Fibroblast of lung (primary cell): ENCODE measurements around the gene CCDC112. TPM values are rescaled to one million over a fixed set of nuclear protein-coding genes. Genes with fewer than 3 reads are reported as not detected.

ENCODE experiments used
- DNase-seq, 2 donors: peaks; one replicate each; pipeline versions ENCODE4 v3.0.0 to v3.0.0-alpha.2; 2010; ENCODE audit warnings: low read depth in 2 of 2
- H2AFZ ChIP-seq: 2 replicates; pipeline ENCODE4 v1.5.1; 2012; ENCODE audit warnings: low read length, control low read depth, inconsistent platforms
- H3K27ac ChIP-seq: 2 replicates; pipeline ENCODE4 v1.5.1; 2011; ENCODE audit warnings: low read length, control low read depth; ENCODE audit not compliant: insufficient read depth
- H3K27me3 ChIP-seq: 2 replicates; pipeline ENCODE4 v1.5.1; 2011; ENCODE audit warnings: mild to moderate bottlenecking, low read length; ENCODE audit not compliant: control insufficient read depth, insufficient read depth
- H3K36me3 ChIP-seq: 2 replicates; pipeline ENCODE4 v1.5.1; 2011; ENCODE audit warnings: low read length; ENCODE audit not compliant: control insufficient read depth, insufficient read depth
- H3K4me1 ChIP-seq: 2 replicates; pipeline ENCODE4 v1.5.1; 2011; ENCODE audit warnings: low read length; ENCODE audit not compliant: control insufficient read depth, insufficient read depth; ENCODE audit errors: extremely low read depth
- H3K4me2 ChIP-seq: 2 replicates; pipeline ENCODE4 v1.5.1; 2011; ENCODE audit warnings: low read length, control low read depth; ENCODE audit not compliant: insufficient read depth; ENCODE audit errors: extremely low read depth
- H3K4me3 ChIP-seq, 4 experiments: fragments of 200-600 bp in 1 of 4; sonication (generic) in 1 of 4; replicated peaks in 1 of 4; 2 replicates each; pipeline ENCODE4 v1.5.1; 2011 to 2016; ENCODE audit warnings: low read length in 4 of 4, low read depth in 3 of 4, mild to moderate bottlenecking in 3 of 4, control low read depth in 2 of 4, inconsistent platforms in 1 of 4, mixed read lengths in 1 of 4; ENCODE audit not compliant: insufficient read depth in 1 of 4; ENCODE audit errors: control extremely low read depth in 1 of 4
- H3K79me2 ChIP-seq: 2 replicates; pipeline ENCODE4 v1.5.1; 2012; ENCODE audit warnings: mild to moderate bottlenecking, low read length, inconsistent platforms; ENCODE audit not compliant: control insufficient read depth, insufficient read depth
- H3K9ac ChIP-seq: 2 replicates; pipeline ENCODE4 v1.5.1; 2011; ENCODE audit warnings: mild to moderate bottlenecking, low read length, control low read depth; ENCODE audit not compliant: insufficient read depth
- H3K9me3 ChIP-seq: 2 replicates; pipeline ENCODE4 v1.5.1; 2012; ENCODE audit warnings: low read depth, low read length; ENCODE audit not compliant: control insufficient read depth, insufficient read depth
- H4K20me1 ChIP-seq: 2 replicates; pipeline ENCODE4 v1.5.1; 2011; ENCODE audit warnings: low read length; ENCODE audit not compliant: control insufficient read depth, insufficient read depth; ENCODE audit errors: extremely low read depth
- EZH2 ChIP-seq: IDR thresholded peaks from 2 replicates; pipeline ENCODE4 v1.5.1; 2012; ENCODE audit warnings: low read length, control low read depth, mild to moderate bottlenecking; ENCODE audit errors: missing control alignments
- polyA plus RNA-seq, 2 donors: library from polyadenylated mRNA; depleted of rRNA in 1 of 2; stranded (reverse) in 1 of 2; unstranded in 1 of 2; fragments of >200 nt; gene quantifications; 2 replicates each; pipeline ENCODE4 v1.2.1, GENCODE V29; 2011 to 2012; ENCODE audit warnings: missing spikeins in 1 of 2
- total RNA-seq: library from RNA; depleted of rRNA; stranded (reverse); fragments of >200 nt; gene quantifications from 2 replicates; pipeline ENCODE4 v1.2.1, GENCODE V29; 2014
- TF ChIP-seq, protein P1 (sequence below), 2 donors: IDR thresholded peaks in 1 of 2; conservative IDR thresholded peaks in 1 of 2; 1 replicate in 1 of 2; 2 replicates in 1 of 2; pipeline ENCODE4 v1.5.1; 2011 to 2012; ENCODE audit warnings: low read length in 2 of 2, control low read depth in 1 of 2, inconsistent platforms in 1 of 2, low read depth in 1 of 2, mild to moderate bottlenecking in 1 of 2

CCDC112 gene
- total and polyA plus RNA-seq, 2 donors (not counting 1 experiment from before 2014, with no cell fraction given): 5.7 to 13.7 TPM

- H3K9me3 ChIP-seq: no peaks in the 10 kb centered on the region
- no peaks in the 10 kb centered on the region for H3K79me2 ChIP-seq
- H3K9ac ChIP-seq: no peak overlapping the region
- H3K4me2 ChIP-seq: no peak overlapping the region
- no peak overlapping the region for H2AFZ ChIP-seq
- no peak overlapping the region for H3K27ac ChIP-seq
- no peaks in the 10 kb centered on the region for H4K20me1 ChIP-seq
- H3K27me3 ChIP-seq: no peaks in the 10 kb centered on the region
- no peaks in the 10 kb centered on the region for H3K36me3 ChIP-seq
- no peak for DNase-seq
- no peak overlapping the region for H3K4me3 ChIP-seq
- TF ChIP-seq, protein P1, sequence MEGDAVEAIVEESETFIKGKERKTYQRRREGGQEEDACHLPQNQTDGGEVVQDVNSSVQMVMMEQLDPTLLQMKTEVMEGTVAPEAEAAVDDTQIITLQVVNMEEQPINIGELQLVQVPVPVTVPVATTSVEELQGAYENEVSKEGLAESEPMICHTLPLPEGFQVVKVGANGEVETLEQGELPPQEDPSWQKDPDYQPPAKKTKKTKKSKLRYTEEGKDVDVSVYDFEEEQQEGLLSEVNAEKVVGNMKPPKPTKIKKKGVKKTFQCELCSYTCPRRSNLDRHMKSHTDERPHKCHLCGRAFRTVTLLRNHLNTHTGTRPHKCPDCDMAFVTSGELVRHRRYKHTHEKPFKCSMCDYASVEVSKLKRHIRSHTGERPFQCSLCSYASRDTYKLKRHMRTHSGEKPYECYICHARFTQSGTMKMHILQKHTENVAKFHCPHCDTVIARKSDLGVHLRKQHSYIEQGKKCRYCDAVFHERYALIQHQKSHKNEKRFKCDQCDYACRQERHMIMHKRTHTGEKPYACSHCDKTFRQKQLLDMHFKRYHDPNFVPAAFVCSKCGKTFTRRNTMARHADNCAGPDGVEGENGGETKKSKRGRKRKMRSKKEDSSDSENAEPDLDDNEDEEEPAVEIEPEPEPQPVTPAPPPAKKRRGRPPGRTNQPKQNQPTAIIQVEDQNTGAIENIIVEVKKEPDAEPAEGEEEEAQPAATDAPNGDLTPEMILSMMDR (conservative IDR thresholded peaks at IDR 0.05 in 1 of 2, IDR thresholded peaks at IDR 0.05 in 1 of 2; ENCODE audit: low read depth in 1 of 2, low read length in 2 of 2): no peak
- no peak for TF ChIP-seq EZH2
- no peaks in the 10 kb centered on the region for H3K4me1 ChIP-seq
These were observed 38.8 kb upstream of the CCDC112 start for GRCh38 chr5:115335301-115335700.

GRCh38 chr5:115333164-115333563, 36.7 kb upstream of the CCDC112 start:
- H3K79me2 ChIP-seq: no peaks in the 10 kb centered on the region
- no peak overlapping the region for H3K4me3 ChIP-seq
- no peak overlapping the region for H3K27ac ChIP-seq
- no peak overlapping the region for H3K9ac ChIP-seq
- H3K4me1 ChIP-seq: no peaks in the 10 kb centered on the region
- TF ChIP-seq, protein P1 (conservative IDR thresholded peaks at IDR 0.05 in 1 of 2, IDR thresholded peaks at IDR 0.05 in 1 of 2; ENCODE audit: low read depth in 1 of 2, low read length in 2 of 2): no peak
- no peak for TF ChIP-seq EZH2
- H4K20me1 ChIP-seq: no peaks in the 10 kb centered on the region
- no peak overlapping the region for H2AFZ ChIP-seq
- H3K4me2 ChIP-seq: no peak overlapping the region
- no peaks in the 10 kb centered on the region for H3K27me3 ChIP-seq
- no peaks in the 10 kb centered on the region for H3K9me3 ChIP-seq
- peak; percentile 17 to 49 for DNase-seq
- H3K36me3 ChIP-seq: no peaks in the 10 kb centered on the region

GRCh38 chr5:115330830-115331229, 34.4 kb upstream of the CCDC112 start:
- H3K4me2 ChIP-seq: no peak overlapping the region
- H3K4me3 ChIP-seq: no peak overlapping the region
- H2AFZ ChIP-seq: no peak overlapping the region
- H4K20me1 ChIP-seq: no peaks in the 10 kb centered on the region
- no peaks in the 10 kb centered on the region for H3K79me2 ChIP-seq
- TF ChIP-seq EZH2: no peak
- TF ChIP-seq, protein P1 (conservative IDR thresholded peaks at IDR 0.05 in 1 of 2, IDR thresholded peaks at IDR 0.05 in 1 of 2; ENCODE audit: low read depth in 1 of 2, low read length in 2 of 2): no peak
- H3K27me3 ChIP-seq: no peaks in the 10 kb centered on the region
- no peaks in the 10 kb centered on the region for H3K9me3 ChIP-seq
- no peak for DNase-seq
- H3K27ac ChIP-seq: no peak overlapping the region
- no peak overlapping the region for H3K9ac ChIP-seq
- H3K4me1 ChIP-seq: no peaks in the 10 kb centered on the region
- no peaks in the 10 kb centered on the region for H3K36me3 ChIP-seq
